ENCODE measurements around the gene RASAL1. TPM values are rescaled to one million over a fixed set of nuclear protein-coding genes. Genes with fewer than 3 reads are reported as not detected.

The RASAL1 gene
- total RNA-seq, 1 experiment from 2014 or later = 8.1 TPM

- Mint-ChIP-seq H3K9me3 (no peaks in the 10 kb centered on the region), H3K27ac (no peak overlapping the region), H3K4me3 (no peak overlapping the region), H3K27me3 (ENCODE audit: low read depth) (peaks cover 17% of the 10 kb centered on the region), H3K4me1 (peaks cover 15% of the 10 kb centered on the region), H3K36me3 (no peaks in the 10 kb centered on the region)
- no peak for DNase-seq (ENCODE audit: low spot score)
- CTCF ChIA-PET = interaction anchor here (1.2 to 3.9 kb wide), 2 partner anchors 38 to 115 kb away, joined by 3 to 14 read pairs; no protein-coding TSS in a partner anchor
- POLR2A ChIA-PET = no interaction called here
- ATAC-seq = no peak
- TF ChIP-seq GRHL2 (CRISPR knock-in tag; IDR thresholded peaks at IDR 0.05; ENCODE audit: insufficient replicate concordance, severe bottlenecking) (no peak), ZNF263 (CRISPR knock-in tag; IDR thresholded peaks at IDR 0.05; ENCODE audit: low read depth) (no peak), USF1 (CRISPR knock-in tag; IDR thresholded peaks at IDR 0.05) (no peak), MLX (CRISPR knock-in tag; IDR thresholded peaks at IDR 0.05) (no peak), ZNF532 (CRISPR knock-in tag; IDR thresholded peaks at IDR 0.05; ENCODE audit: borderline replicate concordance) (no peak), ZMAT4 (CRISPR knock-in tag; IDR thresholded peaks at IDR 0.05) (no peak), FOXP1 (CRISPR knock-in tag; IDR thresholded peaks at IDR 0.05; ENCODE audit: borderline replicate concordance) (no peak), IRF1 (CRISPR knock-in tag; IDR thresholded peaks at IDR 0.05) (no peak), AR (CRISPR knock-in tag; IDR thresholded peaks at IDR 0.05) (no peak), CDX4 (CRISPR knock-in tag; IDR thresholded peaks at IDR 0.05; ENCODE audit: borderline replicate concordance) (no peak), SMAD3 (CRISPR knock-in tag; IDR thresholded peaks at IDR 0.05; ENCODE audit: borderline replicate concordance) (no peak), ZNF219 (CRISPR knock-in tag; IDR thresholded peaks at IDR 0.05; ENCODE audit: borderline replicate concordance) (no peak), SOX15 (CRISPR knock-in tag; IDR thresholded peaks at IDR 0.05) (no peak)
These were observed 75.1 kb downstream of the RASAL1 start for GRCh38 chr12:113060336-113060960.
